PFSK-1 (cell line): ENCODE measurements around the gene HHAT.

Source experiments
- POLR2AphosphoS5 ChIP-seq: IDR thresholded peaks from 2 replicates; pipeline ENCODE4 v1.6.1; 2012; ENCODE audit warnings: low read depth, mild to moderate bottlenecking, control low read depth, low read length, moderate library complexity
- REST ChIP-seq, 2 experiments: IDR thresholded peaks; 2 replicates each; pipeline versions ENCODE4 v1.6.1 to v1.8.0; 2011 to 2012; ENCODE audit warnings: low read depth in 2 of 2, low read length in 2 of 2, control low read depth in 1 of 2, inconsistent platforms in 1 of 2, mild to moderate bottlenecking in 1 of 2, moderate library complexity in 1 of 2; ENCODE audit not compliant: insufficient read depth in 1 of 2

- TF ChIP-seq POLR2AphosphoS5, result no peak
- no peak for TF ChIP-seq REST (IDR thresholded peaks at IDR 0.05; ENCODE audit: insufficient read depth in 1 of 2, low read depth in 2 of 2, low read length in 2 of 2)
Measured at GRCh38 chr1:210676539-210676938, 347.8 kb downstream of the HHAT start.
